ENCODE measurements around the gene HARBI1.

The HARBI1 gene

DNA sequence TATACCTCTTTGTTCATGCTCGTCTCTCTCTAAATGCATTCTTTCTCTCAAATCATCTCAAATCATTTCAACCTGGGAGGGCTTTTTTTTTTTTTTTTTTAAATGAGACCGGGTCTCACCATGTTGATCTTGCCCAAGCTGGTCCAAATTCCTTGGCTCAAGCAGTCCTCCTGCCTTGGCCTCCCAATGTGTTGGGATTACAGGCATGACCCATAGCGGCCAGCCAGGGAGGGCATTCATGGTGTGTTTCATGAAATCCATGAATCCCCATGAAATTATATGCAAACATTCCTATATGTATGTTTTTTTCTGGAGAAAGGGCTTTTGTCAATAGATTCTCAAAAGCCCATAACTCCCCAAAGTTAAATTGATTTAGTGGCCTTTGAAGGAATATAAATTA is 26.5 kb upstream of the HARBI1 start:
- TF ChIP-seq, protein P1, sequence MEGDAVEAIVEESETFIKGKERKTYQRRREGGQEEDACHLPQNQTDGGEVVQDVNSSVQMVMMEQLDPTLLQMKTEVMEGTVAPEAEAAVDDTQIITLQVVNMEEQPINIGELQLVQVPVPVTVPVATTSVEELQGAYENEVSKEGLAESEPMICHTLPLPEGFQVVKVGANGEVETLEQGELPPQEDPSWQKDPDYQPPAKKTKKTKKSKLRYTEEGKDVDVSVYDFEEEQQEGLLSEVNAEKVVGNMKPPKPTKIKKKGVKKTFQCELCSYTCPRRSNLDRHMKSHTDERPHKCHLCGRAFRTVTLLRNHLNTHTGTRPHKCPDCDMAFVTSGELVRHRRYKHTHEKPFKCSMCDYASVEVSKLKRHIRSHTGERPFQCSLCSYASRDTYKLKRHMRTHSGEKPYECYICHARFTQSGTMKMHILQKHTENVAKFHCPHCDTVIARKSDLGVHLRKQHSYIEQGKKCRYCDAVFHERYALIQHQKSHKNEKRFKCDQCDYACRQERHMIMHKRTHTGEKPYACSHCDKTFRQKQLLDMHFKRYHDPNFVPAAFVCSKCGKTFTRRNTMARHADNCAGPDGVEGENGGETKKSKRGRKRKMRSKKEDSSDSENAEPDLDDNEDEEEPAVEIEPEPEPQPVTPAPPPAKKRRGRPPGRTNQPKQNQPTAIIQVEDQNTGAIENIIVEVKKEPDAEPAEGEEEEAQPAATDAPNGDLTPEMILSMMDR (IDR thresholded peaks at IDR 0.05; ENCODE audit: low read depth, low read length, missing control alignments), result no peak
- no peak for DNase-seq (ENCODE audit: extremely low read depth, low read depth)
- no peak overlapping the region for H3K4me3 ChIP-seq (replicated peaks; ENCODE audit: low read depth, low read length)

DNA sequence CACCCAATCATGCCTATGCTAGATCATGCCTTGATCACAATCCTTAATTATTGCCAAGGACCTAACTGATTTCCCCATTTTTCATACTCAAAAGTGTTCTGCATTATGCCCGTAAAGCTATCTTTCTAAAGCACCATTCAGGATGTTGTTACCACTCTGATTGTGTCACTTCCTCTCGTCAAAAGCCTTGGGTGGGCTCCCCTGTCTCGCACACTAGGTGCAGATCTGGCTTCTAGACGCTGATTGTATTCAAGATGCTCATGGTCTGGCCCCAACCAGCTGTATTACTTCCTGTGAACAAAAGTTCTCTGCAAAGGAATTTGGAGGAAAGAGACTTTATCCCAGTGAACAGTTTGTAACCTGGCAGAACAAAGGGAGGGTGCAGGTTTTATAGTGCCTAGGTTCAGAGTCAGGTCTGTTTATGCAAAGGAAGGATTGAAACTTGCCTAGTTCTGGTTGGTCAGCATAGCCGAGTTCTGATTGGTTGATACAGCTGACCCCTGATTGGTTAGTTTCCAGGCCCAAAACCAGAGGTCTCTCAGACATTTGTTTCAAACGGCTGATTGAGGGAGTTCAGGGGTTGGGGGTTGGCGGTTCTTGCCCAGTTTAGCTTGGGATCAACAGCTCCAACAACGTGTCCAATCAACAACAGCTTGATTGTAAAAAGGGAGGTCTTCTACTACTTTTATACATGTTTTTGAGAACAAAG is 25.8 kb upstream of the HARBI1 start:
- H3K4me3 ChIP-seq (replicated peaks; ENCODE audit: low read depth, low read length), result no peak overlapping the region
- DNase-seq (ENCODE audit: extremely low read depth, low read depth), result no peak
- TF ChIP-seq, protein P1 (IDR thresholded peaks at IDR 0.05; ENCODE audit: low read depth, low read length, missing control alignments), result no peak

DNA sequence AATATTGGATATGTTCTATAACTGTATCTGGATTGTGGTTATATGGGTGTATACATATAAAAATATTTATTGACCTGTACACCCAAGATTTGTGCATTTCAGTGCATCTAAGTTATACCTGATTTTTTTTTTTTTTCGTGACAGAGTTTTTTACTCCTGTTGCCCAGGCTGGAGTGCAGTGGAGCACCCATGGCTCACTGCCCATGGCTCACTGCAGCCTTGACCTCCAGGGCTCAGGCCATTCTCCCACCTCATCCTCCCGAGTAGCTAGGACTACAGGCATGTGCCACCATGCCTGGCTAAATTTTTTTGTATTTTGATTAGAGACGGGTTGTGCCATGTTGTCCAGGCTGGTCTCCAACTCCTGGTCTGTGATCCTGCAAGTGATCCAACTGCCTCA is 24.6 kb upstream of the HARBI1 start:
- TF ChIP-seq, protein P1 (IDR thresholded peaks at IDR 0.05; ENCODE audit: low read depth, low read length, missing control alignments), result no peak
- no peak for DNase-seq (ENCODE audit: extremely low read depth, low read depth)
- H3K4me3 ChIP-seq (replicated peaks; ENCODE audit: low read depth, low read length), result no peak overlapping the region

DNA sequence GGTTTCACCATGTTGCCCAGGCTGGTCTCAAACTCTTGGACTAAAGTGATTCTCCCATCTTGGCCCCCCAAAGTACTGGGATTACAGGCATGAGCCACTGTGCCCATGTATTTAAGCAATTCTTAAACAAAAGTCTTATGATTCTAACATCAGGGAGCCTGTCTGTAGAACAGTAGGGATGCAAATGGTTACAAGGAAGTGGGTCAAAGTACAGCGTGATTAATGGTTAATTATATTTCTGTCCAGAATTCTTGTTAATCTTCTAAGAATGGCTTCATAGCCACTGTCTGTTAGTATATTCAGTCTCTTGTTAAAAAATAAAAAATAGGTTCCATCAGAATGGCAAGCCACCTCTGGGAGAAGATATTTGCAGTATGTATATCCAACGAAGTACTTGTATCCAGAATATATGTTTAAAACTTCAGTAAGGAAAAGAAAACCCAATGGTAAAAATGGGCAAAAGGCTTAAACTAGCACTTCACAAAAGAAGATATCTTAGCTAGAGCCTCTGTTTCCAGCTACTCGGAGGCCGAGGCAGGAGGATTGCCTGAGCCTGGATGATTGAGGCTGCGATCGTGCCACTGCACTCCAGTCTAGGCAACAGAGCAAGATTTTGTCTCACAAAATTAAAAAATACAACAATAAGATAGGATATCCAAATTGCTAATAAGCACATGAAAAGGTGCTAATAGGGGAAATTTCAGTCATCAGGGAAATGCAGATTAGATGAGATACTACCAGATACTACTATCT is 23.2 kb upstream of the HARBI1 start:
- TF ChIP-seq, protein P1 (IDR thresholded peaks at IDR 0.05; ENCODE audit: low read depth, low read length, missing control alignments), result no peak
- no peak overlapping the region for H3K4me3 ChIP-seq (replicated peaks; ENCODE audit: low read depth, low read length)
- no peak for DNase-seq (ENCODE audit: extremely low read depth, low read depth)

DNA sequence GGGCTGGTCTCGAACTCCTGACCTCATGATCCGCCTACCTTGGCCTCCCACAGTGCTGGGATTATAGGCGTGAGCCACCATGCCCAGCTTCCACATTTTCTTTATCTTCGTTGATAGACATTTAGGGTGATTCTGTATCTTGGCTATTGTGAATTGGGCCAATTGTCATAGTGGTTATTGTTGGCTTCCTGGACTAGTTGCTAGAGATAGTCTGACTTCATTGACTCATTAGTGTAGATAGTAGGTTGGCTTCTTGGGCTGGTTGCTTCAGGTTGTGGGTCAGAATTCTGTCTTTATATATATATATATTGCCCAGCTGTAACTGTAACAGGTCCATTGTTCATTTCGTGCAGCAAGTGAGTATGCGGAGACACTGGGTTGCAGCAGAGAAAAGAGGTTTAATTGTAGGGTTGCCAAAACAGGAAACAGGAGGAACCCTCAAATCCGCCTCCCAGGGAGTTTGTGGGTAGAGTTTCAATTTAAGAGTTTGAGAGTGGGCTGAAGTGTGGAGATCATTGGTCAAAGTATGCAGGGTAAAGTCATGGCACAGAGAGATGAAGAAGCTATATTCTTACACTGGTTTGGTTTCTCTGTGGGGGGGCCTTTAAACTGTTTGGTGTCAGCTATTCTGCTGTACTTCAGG is 22.3 kb upstream of the HARBI1 start:
- H3K4me3 ChIP-seq (replicated peaks; ENCODE audit: low read depth, low read length), result no peak overlapping the region
- DNase-seq (ENCODE audit: extremely low read depth, low read depth), result no peak
- TF ChIP-seq, protein P1 (IDR thresholded peaks at IDR 0.05; ENCODE audit: low read depth, low read length, missing control alignments), result no peak

DNA sequence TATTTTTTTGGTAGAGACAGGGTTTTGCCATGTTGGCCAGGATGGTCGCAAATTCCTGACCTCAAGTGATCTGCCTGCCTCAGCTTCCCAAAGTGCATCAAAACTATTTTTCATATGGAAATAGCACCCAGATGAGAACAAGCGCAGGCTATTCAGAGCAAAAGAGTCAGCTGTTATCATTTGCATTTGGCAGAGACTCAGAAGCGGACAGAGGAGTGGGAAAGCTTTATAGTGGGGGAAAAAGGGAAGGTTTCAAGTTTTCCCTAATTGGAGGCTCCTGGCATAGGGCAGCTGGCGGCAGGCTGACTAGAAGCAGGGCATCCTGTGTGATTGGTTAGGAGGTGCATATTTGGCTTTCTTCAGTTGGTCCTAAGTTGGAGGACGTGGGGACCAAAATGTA is 20.5 kb upstream of the HARBI1 start:
- DNase-seq (ENCODE audit: extremely low read depth, low read depth), result no peak
- TF ChIP-seq, protein P1 (IDR thresholded peaks at IDR 0.05; ENCODE audit: low read depth, low read length, missing control alignments), result no peak
- H3K4me3 ChIP-seq (replicated peaks; ENCODE audit: low read depth, low read length), result no peak overlapping the region

Measured in HFF-Myc (cell line).